HepG2 (cell line): ENCODE data around the gene STARD13. TPM values are rescaled to one million over a fixed set of nuclear protein-coding genes. Genes with fewer than 3 reads are reported as not detected.

Experiments
- ATAC-seq: fragments of 200-7000 bp; cut with Tn5 transposase; 3 replicates; pipeline ENCODE4 v1.9.1; 2020; ENCODE audit warnings: mild to moderate bottlenecking, moderate library complexity
- BruUV-seq: library from RNA; stranded (reverse); fragments of 400-500 nt; replicated peaks from 2 replicates; lab custom pipeline; 2021; lab: Mats Ljungman, UMichigan
- CTCF ChIA-PET: fragments of 300-600 bp; formaldehyde crosslinking; extraction: SDS; loops from one replicate; lab custom pipeline; 2021; ENCODE audit warnings: low total read pairs, inconsistent platforms, low intra/inter-chr PET ratio; lab: Yijun Ruan, JAX
- POLR2A ChIA-PET: fragments of 350-600 bp; sonication (Branson Sonifier 250); formaldehyde crosslinking; loops from one replicate; lab custom pipeline; 2020; ENCODE audit warnings: antibody characterized with exemption, inconsistent platforms; lab: Yijun Ruan, JAX
- DNase-seq: peaks from one replicate; pipeline ENCODE4 v3.0.0-alpha.2; 2015; ENCODE audit warnings: low spot score
- FAIRE-seq: peaks from 3 replicates; lab custom pipeline; 2011; peaks lifted over from hg19 to GRCh38; lab: Jason Lieb, UNC
- H2AFZ ChIP-seq: one replicate; pipeline ENCODE4 v1.6.1; 2011; ENCODE audit warnings: low read length, inconsistent platforms
- H3K27ac ChIP-seq: fragments of 300-600 bp; 3 replicates; pipeline ENCODE4 v1.8.0; 2011; ENCODE audit warnings: mixed run types, mild to moderate bottlenecking, mixed read lengths, low read length, inconsistent platforms; ENCODE audit not compliant: insufficient read depth; ENCODE audit errors: extremely low read length
- H3K27me3 ChIP-seq, 2 experiments: fragments of 200-600 bp in 1 of 2; 2 replicates in 1 of 2; 3 replicates in 1 of 2; pipeline versions ENCODE4 v1.6.0 to v1.8.0; 2011; ENCODE audit warnings: low read length in 2 of 2, mild to moderate bottlenecking in 2 of 2, moderate library complexity in 2 of 2, inconsistent platforms in 1 of 2; ENCODE audit not compliant: insufficient read depth in 2 of 2, control insufficient read depth in 1 of 2
- H3K36me3 ChIP-seq, 2 experiments: fragments of 200-600 bp in 1 of 2; replicated peaks in 1 of 2; 2 replicates in 1 of 2; 3 replicates in 1 of 2; pipeline versions ENCODE4 v1.5.1 to v1.8.0; 2011; ENCODE audit warnings: low read length in 2 of 2, inconsistent platforms in 1 of 2; ENCODE audit not compliant: insufficient read depth in 2 of 2, control insufficient read depth in 1 of 2
- H3K4me1 ChIP-seq: 2 replicates; pipeline ENCODE4 v1.5.1; 2012; ENCODE audit warnings: low read length, inconsistent platforms; ENCODE audit not compliant: insufficient read depth
- H3K4me2 ChIP-seq: 2 replicates; pipeline ENCODE4 v1.6.0; 2011; ENCODE audit warnings: low read depth, low read length, inconsistent platforms
- H3K4me3 ChIP-seq, 3 experiments: fragments of 200-600 bp in 1 of 3; sonication (generic), shearing (Covaris generic) in 1 of 3; replicated peaks in 1 of 3; 2 replicates each; pipeline ENCODE4 v1.5.1; 2011 to 2016; ENCODE audit warnings: low read length in 3 of 3, inconsistent platforms in 2 of 3, low read depth in 2 of 3, mild to moderate bottlenecking in 2 of 3, control low read depth in 1 of 3, mixed read lengths in 1 of 3; ENCODE audit not compliant: insufficient read depth in 1 of 3
- H3K79me2 ChIP-seq: one replicate; pipeline ENCODE4 v1.6.1; 2011; ENCODE audit warnings: low read length, inconsistent platforms; ENCODE audit not compliant: insufficient read depth
- H3K9ac ChIP-seq: 2 replicates; pipeline ENCODE4 v1.6.0; 2011; ENCODE audit warnings: mild to moderate bottlenecking, low read depth, low read length, inconsistent platforms; ENCODE audit not compliant: insufficient read depth
- H3K9me3 ChIP-seq: 2 replicates; pipeline ENCODE4 v1.5.1; 2012; ENCODE audit warnings: mild to moderate bottlenecking, low read length
- H4K20me1 ChIP-seq: 2 replicates; pipeline ENCODE4 v1.6.0; 2011; ENCODE audit warnings: inconsistent platforms, mild to moderate bottlenecking, low read length, moderate library complexity; ENCODE audit not compliant: insufficient read depth
- ATF4 ChIP-seq, 2 experiments: fragments of 450-650 bp in 1 of 2; sonication (generic) in 1 of 2; formaldehyde crosslinking; IDR thresholded peaks; 2 replicates each; pipeline versions ENCODE4 v1.5.0 to v1.8.0; 2020 to 2022; ENCODE audit warnings: mild to moderate bottlenecking in 1 of 2, missing genetic modification reagents in 1 of 2
- BRF2 ChIP-seq: sonication (generic); formaldehyde crosslinking; IDR thresholded peaks from 2 replicates; pipeline ENCODE4 v1.8.1; 2022; ENCODE audit warnings: mild to moderate bottlenecking, missing genetic modification reagents
- CEBPG ChIP-seq: IDR thresholded peaks from 2 replicates; pipeline ENCODE4 v1.6.1; 2016
- FOXJ3 ChIP-seq: sonication (generic); formaldehyde crosslinking; IDR thresholded peaks from 2 replicates; pipeline ENCODE4 v1.4.0; 2020; ENCODE audit warnings: missing genetic modification reagents, mild to moderate bottlenecking, borderline replicate concordance
- HOXA5 ChIP-seq: sonication (generic); formaldehyde crosslinking; IDR thresholded peaks from 2 replicates; pipeline ENCODE4 v1.4.0; 2020; ENCODE audit warnings: missing genetic modification reagents
- HOXD1 ChIP-seq: sonication (generic); formaldehyde crosslinking; IDR thresholded peaks from 2 replicates; pipeline ENCODE4 v1.5.0; 2020; ENCODE audit warnings: missing genetic modification reagents
- JDP2 ChIP-seq: sonication (generic); formaldehyde crosslinking; IDR thresholded peaks from 2 replicates; pipeline ENCODE4 v1.8.1; 2022; ENCODE audit warnings: missing genetic modification reagents, borderline replicate concordance
- NAIF1 ChIP-seq: sonication (generic); formaldehyde crosslinking; IDR thresholded peaks from 2 replicates; pipeline ENCODE4 v1.5.0; 2020; ENCODE audit warnings: mild to moderate bottlenecking, missing genetic modification reagents, borderline replicate concordance
- PHF20 ChIP-seq: sonication (generic); formaldehyde crosslinking; IDR thresholded peaks from 2 replicates; pipeline ENCODE4 v1.5.0; 2020; ENCODE audit warnings: mild to moderate bottlenecking, missing genetic modification reagents
- THAP11 ChIP-seq: IDR thresholded peaks from 2 replicates; pipeline ENCODE4 v1.6.1; 2016; ENCODE audit warnings: missing biosample characterization, missing genetic modification reagents
- ZGPAT ChIP-seq: IDR thresholded peaks from 2 replicates; pipeline ENCODE4 v1.6.1; 2016; ENCODE audit warnings: mild to moderate bottlenecking
- ZNF33A ChIP-seq: sonication (generic); formaldehyde crosslinking; IDR thresholded peaks from 2 replicates; pipeline ENCODE4 v1.5.1; 2020; ENCODE audit warnings: missing genetic modification reagents, mild to moderate bottlenecking, moderate library complexity, borderline replicate concordance
- ZNF766 ChIP-seq: sonication (generic); formaldehyde crosslinking; IDR thresholded peaks from 2 replicates; pipeline ENCODE4 v1.5.0; 2020; ENCODE audit warnings: missing genetic modification reagents, borderline replicate concordance
- WGBS: methylation state at CpG from one replicate; pipeline ENCODE4 v1.1.6; 2017; ENCODE audit warnings: low lambda C conversion rate; 5-methylcytosine and 5-hydroxymethylcytosine counted together
- in situ Hi-C: cut with HindIII; loops from 2 replicates; pipeline ENCODE4 v1.10.0; 2017; ENCODE audit warnings: low pct_unique_long_range_greater_than_20kb; ENCODE audit not compliant: extremely low pct_ligation_motif_present
- intact Hi-C: fragments of 100-400 bp; cut with micrococcal nuclease; formaldehyde crosslinking; loops from one replicate; pipeline ENCODE4 v1.10.0; 2022; ENCODE audit not compliant: unreplicated experiment
- polyA plus RNA-seq, 8 experiments: library from polyadenylated mRNA; depleted of rRNA in 3 of 8; stranded (reverse) in 7 of 8; unstranded in 1 of 8; fragments of >200 nt; fragmentation: Illumina TruSeq in 4 of 8; extraction: Trizol in 4 of 8; gene quantifications; 2 replicates each; pipeline versions ENCODE4 v1.2.1 to v1.2.3, GENCODE V29; 2011 to 2016; ENCODE audit warnings: low read depth in 4 of 8, missing spikeins in 1 of 8, mixed read lengths in 1 of 8; ENCODE audit not compliant: insufficient read depth in 1 of 8
- total RNA-seq, 5 experiments: library from RNA; depleted of rRNA; stranded (reverse); fragments of >200 nt; fragmentation: Illumina TruSeq; extraction: Trizol; gene quantifications; 2 replicates each; pipeline ENCODE4 v1.2.3, GENCODE V29; 2016; ENCODE audit warnings: low read depth in 1 of 5

STARD13 gene
- total and polyA plus RNA-seq, 2 of the 13 experiments (the other 11 are each of a cell fraction or from before 2014, with no cell fraction given): 12.8 to 14.3 TPM

- ATAC-seq: no peak
- H3K27ac ChIP-seq: peak overlapping the region; percentile 94
These were observed 26.3 kb downstream of the STARD13 start for GRCh38 chr13:33259296-33259695.

More at GRCh38 chr13:33259296-33259695, 26.3 kb downstream of the STARD13 start:
- in situ Hi-C loops: no loop called here
- H3K79me2 ChIP-seq: peaks cover 57% of the 10 kb centered on the region
- H2AFZ ChIP-seq: no peak overlapping the region
- H3K9ac ChIP-seq: peak overlapping the region; percentile 63
- TF ChIP-seq CEBPG (CRISPR knock-in tag) (peak; percentile 82), ZGPAT (no peak), THAP11 (CRISPR knock-in tag) (no peak), HOXD1 (CRISPR knock-in tag) (no peak), ATF4 (CRISPR knock-in tag; IDR thresholded peaks at IDR 0.05) (peak in 1 of 2 experiments; percentile 88; a peak in 2 of 4 replicates), ZNF33A (no peak), HOXA5 (no peak), NAIF1 (CRISPR knock-in tag) (no peak), PHF20 (CRISPR knock-in tag) (no peak), FOXJ3 (no peak), JDP2 (no peak), ZNF766 (CRISPR knock-in tag) (no peak), BRF2 (CRISPR knock-in tag) (no peak)
- ChIA-PET CTCF (no interaction called here), POLR2A (interaction anchor here (1.3 to 3.9 kb wide), 10 partner anchors 14 to 383 kb away, joined by 3 to 64 read pairs (median 10); partner anchors contain the start of gene STARD13)
- whole genome bisulfite sequencing: 65% methylated on average over 2 of the region's 2 CpGs
- DNase-seq (peak; percentile 20), FAIRE-seq (no peak)
- peaks cover 2 to 13% of the 10 kb centered on the region in 2 experiments; a peak in 4 of 5 replicates for H3K36me3 ChIP-seq
- no peaks in the 10 kb centered on the region for H3K9me3 ChIP-seq
- intact Hi-C loops: no loop called here
- peak overlapping the region; percentile 81 for H3K4me2 ChIP-seq
- H3K4me3 ChIP-seq: no peak overlapping the region
- no TSS peak for BruUV-seq
- no peaks in the 10 kb centered on the region for H4K20me1 ChIP-seq
- peaks cover 83% of the 10 kb centered on the region for H3K4me1 ChIP-seq
- no peaks in the 10 kb centered on the region for H3K27me3 ChIP-seq
